H1 (cell line): ENCODE results near the gene FBLN2. TPM values are rescaled to one million over a fixed set of nuclear protein-coding genes. Genes with fewer than 3 reads are reported as not detected.

Experiments used
- CTCF ChIA-PET: fragments of 300-600 bp; sonication (Branson Sonifier 250); formaldehyde crosslinking; loops from one replicate; lab custom pipeline; 2021; ENCODE audit not compliant: partially characterized antibody; lab: Charles Lee
- POLR2A ChIA-PET: fragments of 300-600 bp; sonication (Branson Sonifier 250); formaldehyde crosslinking; loops from one replicate; lab custom pipeline; 2021; ENCODE audit warnings: inconsistent platforms; ENCODE audit not compliant: partially characterized antibody; lab: Charles Lee
- DNase-seq, 2 experiments: peaks; one replicate each; pipeline versions ENCODE4 v3.0.0 to v3.0.0-alpha.2; 2010 to 2022; ENCODE audit warnings: low spot score in 2 of 2, low read depth in 1 of 2, mixed read lengths in 1 of 2
- FAIRE-seq: peaks from 2 replicates; lab custom pipeline; 2011; peaks lifted over from hg19 to GRCh38; lab: Jason Lieb, UNC
- H2AFZ ChIP-seq: 2 replicates; pipeline ENCODE4 v1.8.1; 2012; ENCODE audit warnings: low read length, inconsistent platforms
- H2AK5ac ChIP-seq: 2 replicates; pipeline ENCODE4 v1.6.1; 2013; ENCODE audit warnings: low read depth, low read length
- H2BK120ac ChIP-seq: replicated peaks from 2 replicates; pipeline ENCODE3; 2013; ENCODE audit warnings: low read depth, low read length, inconsistent platforms
- H2BK12ac ChIP-seq: 2 replicates; pipeline ENCODE4 v1.6.1; 2013; ENCODE audit warnings: low read depth, low read length
- H2BK15ac ChIP-seq: 2 replicates; pipeline ENCODE4 v1.6.1; 2013; ENCODE audit warnings: low read length
- H2BK20ac ChIP-seq: 2 replicates; pipeline ENCODE4 v1.6.1; 2013; ENCODE audit warnings: low read length
- H2BK5ac ChIP-seq: 2 replicates; pipeline ENCODE4 v1.6.1; 2013; ENCODE audit warnings: low read depth, low read length
- H3K14ac ChIP-seq: 2 replicates; pipeline ENCODE4 v1.6.1; 2013; ENCODE audit warnings: inconsistent platforms; ENCODE audit not compliant: insufficient read length
- H3K18ac ChIP-seq: 2 replicates; pipeline ENCODE4 v1.6.1; 2013; ENCODE audit warnings: low read length; ENCODE audit errors: extremely low read depth
- H3K23ac ChIP-seq: 2 replicates; pipeline ENCODE4 v1.6.1; 2013; ENCODE audit warnings: inconsistent platforms; ENCODE audit not compliant: insufficient read length
- H3K23me2 ChIP-seq: 2 replicates; pipeline ENCODE4 v1.6.1; 2013; ENCODE audit warnings: low read depth, low read length
- H3K27ac ChIP-seq: 2 replicates; pipeline ENCODE4 v1.6.1; 2011; ENCODE audit warnings: low read depth, low read length, inconsistent platforms
- H3K27me3 ChIP-seq, 4 experiments: replicated peaks in 1 of 4; 1 replicate in 1 of 4; 2 replicates in 3 of 4; pipeline versions ENCODE4 v1.6.1 to v1.8.1; 2011 to 2013; ENCODE audit warnings: low read length in 3 of 4, mild to moderate bottlenecking in 3 of 4, inconsistent platforms in 2 of 4, mixed read lengths in 2 of 4, moderate library complexity in 1 of 4; ENCODE audit not compliant: control insufficient read depth in 3 of 4, insufficient read depth in 3 of 4; ENCODE audit errors: extremely low read depth in 1 of 4
- H3K36me3 ChIP-seq, 4 experiments: 2 replicates each; pipeline versions ENCODE4 v1.6.1 to v1.8.1; 2011 to 2013; ENCODE audit warnings: mild to moderate bottlenecking in 4 of 4, low read length in 3 of 4, moderate library complexity in 2 of 4, control low read depth in 1 of 4, inconsistent platforms in 1 of 4; ENCODE audit not compliant: insufficient read depth in 4 of 4, control insufficient read depth in 2 of 4
- H3K4ac ChIP-seq: replicated peaks from 2 replicates; pipeline ENCODE3; 2013; ENCODE audit warnings: low read length, low read depth, mixed read lengths, inconsistent platforms; ENCODE audit not compliant: insufficient read length
- H3K4me1 ChIP-seq, 4 experiments: replicated peaks in 1 of 4; 1 replicate in 1 of 4; 2 replicates in 3 of 4; pipeline versions ENCODE4 v1.6.1 to v1.8.1; 2011 to 2013; ENCODE audit warnings: low read length in 3 of 4, inconsistent platforms in 2 of 4, mixed read lengths in 1 of 4; ENCODE audit not compliant: insufficient read depth in 4 of 4, control insufficient read depth in 3 of 4
- H3K4me2 ChIP-seq, 2 experiments: 2 replicates each; pipeline versions ENCODE4 v1.6.1 to v1.8.1; 2011 to 2013; ENCODE audit warnings: low read depth in 2 of 2, low read length in 2 of 2, control low read depth in 1 of 2, inconsistent platforms in 1 of 2, mild to moderate bottlenecking in 1 of 2; ENCODE audit not compliant: insufficient read depth in 1 of 2
- H3K4me3 ChIP-seq, 4 experiments: fragments of 200-600, 300-600 bp in 1 of 4; sonication (generic), shearing (Covaris generic), sonication (Bioruptor Twin) in 1 of 4; 2 replicates each; pipeline versions ENCODE4 v1.5.1 to v1.8.1; 2011 to 2016; ENCODE audit warnings: low read length in 4 of 4, low read depth in 3 of 4, control low read depth in 2 of 4, inconsistent platforms in 2 of 4, mild to moderate bottlenecking in 2 of 4, mixed read lengths in 1 of 4, moderate library complexity in 1 of 4; ENCODE audit not compliant: insufficient read depth in 2 of 4; ENCODE audit errors: extremely low read depth in 1 of 4
- H3K56ac ChIP-seq: replicated peaks from 2 replicates; pipeline ENCODE3; 2013; ENCODE audit warnings: low read depth, mild to moderate bottlenecking, mixed read lengths, low read length, inconsistent platforms; ENCODE audit not compliant: insufficient read length
- H3K79me1 ChIP-seq: 2 replicates; pipeline ENCODE4 v1.6.1; 2013; ENCODE audit warnings: low read depth, low read length, control low read depth
- H3K79me2 ChIP-seq, 2 experiments: 2 replicates each; pipeline versions ENCODE4 v1.6.1 to v1.8.1; 2012 to 2013; ENCODE audit warnings: low read length in 2 of 2, mild to moderate bottlenecking in 2 of 2, inconsistent platforms in 1 of 2; ENCODE audit not compliant: insufficient read depth in 2 of 2, control insufficient read depth in 1 of 2
- H3K9ac ChIP-seq, 4 experiments: replicated peaks in 1 of 4; 1 replicate in 1 of 4; 2 replicates in 3 of 4; pipeline versions ENCODE4 v1.6.1 to v1.8.1; 2011 to 2013; ENCODE audit warnings: low read depth in 3 of 4, low read length in 3 of 4, control low read depth in 2 of 4, mild to moderate bottlenecking in 2 of 4, moderate library complexity in 2 of 4, inconsistent platforms in 1 of 4; ENCODE audit errors: extremely low read depth in 1 of 4
- H3K9me3 ChIP-seq, 2 experiments: 2 replicates each; pipeline versions ENCODE4 v1.6.1 to v1.8.1; 2012 to 2013; ENCODE audit warnings: mild to moderate bottlenecking in 2 of 2, moderate library complexity in 2 of 2, control low read depth in 1 of 2, inconsistent platforms in 1 of 2, low read depth in 1 of 2, low read length in 1 of 2, mixed read lengths in 1 of 2; ENCODE audit not compliant: insufficient read depth in 2 of 2
- H4K20me1 ChIP-seq, 2 experiments: replicated peaks in 1 of 2; 2 replicates each; pipeline versions ENCODE3 to v1.8.1; 2011 to 2013; ENCODE audit warnings: inconsistent platforms in 2 of 2, low read length in 2 of 2, mild to moderate bottlenecking in 1 of 2; ENCODE audit not compliant: insufficient read depth in 2 of 2, control insufficient read depth in 1 of 2
- H4K5ac ChIP-seq: 2 replicates; pipeline ENCODE4 v1.6.1; 2013; ENCODE audit warnings: low read length, low read depth, mixed read lengths, inconsistent platforms; ENCODE audit not compliant: insufficient read length
- H4K8ac ChIP-seq: 2 replicates; pipeline ENCODE4 v1.8.0; 2013; ENCODE audit warnings: mild to moderate bottlenecking, moderate library complexity, low read length, inconsistent platforms; ENCODE audit not compliant: insufficient read depth; ENCODE audit errors: extremely low read depth
- H4K91ac ChIP-seq: replicated peaks from 2 replicates; pipeline ENCODE3; 2013; ENCODE audit warnings: low read length, mixed read lengths, inconsistent platforms; ENCODE audit not compliant: insufficient read length
- RNF2 ChIP-seq: fragments of 200-900, 300-1000 bp; sonication (generic); IDR thresholded peaks from 2 replicates; pipeline ENCODE4 v1.7.1; 2016; ENCODE audit warnings: borderline replicate concordance, low read depth, mild to moderate bottlenecking, antibody characterized with exemption, low read length; ENCODE audit not compliant: poor library complexity, severe bottlenecking; ENCODE audit errors: missing control alignments
- WGBS, 2 experiments: shearing (Covaris generic) in 1 of 2; methylation state at CpG; one replicate each; pipeline versions ENCODE4 v1.1.6 to v1.1.7; 2013 to 2015; ENCODE audit warnings: low lambda C conversion rate in 2 of 2, mixed read lengths in 2 of 2, inconsistent platforms in 1 of 2, low coverage in 1 of 2, missing lambda C conversion rate in 1 of 2; ENCODE audit not compliant: insufficient replicate concordance in 2 of 2, insufficient coverage in 1 of 2, insufficient read length in 1 of 2; ENCODE audit errors: extremely low coverage in 1 of 2, missing lambda C conversion rate in 1 of 2; 5-methylcytosine and 5-hydroxymethylcytosine counted together
- polyA plus RNA-seq, 7 experiments: library from polyadenylated mRNA; depleted of rRNA in 3 of 7; stranded (reverse) in 5 of 7; unstranded in 2 of 7; fragments of >200 nt in 5 of 7; fragments of 200-250 nt in 2 of 7; gene quantifications; 1 replicate in 5 of 7; 2 replicates in 1 of 7; 4 replicates in 1 of 7; pipeline versions ENCODE4 v1.2.1 to v1.2.3, GENCODE V29; 2011 to 2013; ENCODE audit warnings: missing spikeins in 2 of 7, mixed read lengths in 2 of 7
- total RNA-seq: library from RNA; stranded (reverse); fragmentation: NEBNext Ultra II Directional; extraction: Animal tissue kit (Norgen Biotek cat#: 25700); gene quantifications from 2 replicates; pipeline ENCODE4 v1.2.1, GENCODE V29; 2021

FBLN2 gene
- total and polyA plus RNA-seq, 2 of the 8 experiments (the other 6 are each of a cell fraction or from before 2014, with no cell fraction given): 17.4 to 24.2 TPM

- no peak overlapping the region for H3K27ac ChIP-seq
- H2AFZ ChIP-seq: no peak overlapping the region
- H3K79me1 ChIP-seq: no peaks in the 10 kb centered on the region; the same call in 1 of the 2 replicates
- peaks cover 0 to 3% of the 10 kb centered on the region in 2 experiments for H4K20me1 ChIP-seq
- no peaks in the 10 kb centered on the region for H3K9me3 ChIP-seq
- no peak overlapping the region for H3K14ac ChIP-seq
- H3K23me2 ChIP-seq: no peaks in the 10 kb centered on the region
- ChIA-PET CTCF (interaction anchor here (1.2 to 1.3 kb wide), 4 partner anchors 61 to 275 kb away, joined by 3 to 4 read pairs (median 3); no protein-coding TSS in a partner anchor), POLR2A (no interaction called here)
- H2BK120ac ChIP-seq: no peak overlapping the region
- no peak overlapping the region for H3K9ac ChIP-seq
- no peak for FAIRE-seq
- no peak overlapping the region for H4K8ac ChIP-seq
- H3K36me3 ChIP-seq: no peaks in the 10 kb centered on the region
- WGBS, 2 experiments: 97% methylated on average over 6 of the region's 6 CpGs; no CpG with 5 or more reads in 1 of the 2 experiments
- no peak overlapping the region for H3K56ac ChIP-seq
- H2BK20ac ChIP-seq: no peak overlapping the region
- no peak overlapping the region for H2AK5ac ChIP-seq
- H3K4me3 ChIP-seq: no peak overlapping the region
- no peaks in the 10 kb centered on the region; a peak in 1 of 7 replicates for H3K27me3 ChIP-seq
- H3K4me1 ChIP-seq: no peaks in the 10 kb centered on the region
- H3K4ac ChIP-seq: no peak overlapping the region
- DNase-seq: no peak
- H4K5ac ChIP-seq: no peak overlapping the region
- no peak overlapping the region for H3K18ac ChIP-seq
- H2BK15ac ChIP-seq: no peak overlapping the region
- no peak overlapping the region for H2BK5ac ChIP-seq
- no peak for TF ChIP-seq RNF2
- TF ChIP-seq, all 59 proteins: peak for 0
- Histone ChIP-seq H3K23ac (no peak overlapping the region), H2BK12ac (no peak overlapping the region), H4K91ac (no peak overlapping the region), H3K79me2 (no peaks in the 10 kb centered on the region), H3K4me2 (no peak overlapping the region)
Measured at GRCh38 chr3:13605555-13605954, 56.6 kb downstream of the FBLN2 start.
